Transverse colon (tissue), 4 donors: ENCODE measurements around the gene DNTT. TPM values are rescaled to one million over a fixed set of nuclear protein-coding genes. Genes with fewer than 3 reads are reported as not detected.
A peak's percentile ranks its signal among the peaks of the same experiment; 100 is the strongest.

ENCODE experiments used
- DNase-seq: peaks from one replicate; pipeline ENCODE4 v3.0.0-alpha.2; 2019
- H3K27ac ChIP-seq, 4 donors: fragments of 200-600 bp; sonication (generic); 2 replicates each; pipeline ENCODE4 v1.5.1; 2016 to 2018; ENCODE audit warnings: inconsistent platforms in 4 of 4
- H3K27me3 ChIP-seq: fragments of 200-600 bp; sonication (generic); 2 replicates; pipeline ENCODE4 v1.5.1; 2017; ENCODE audit warnings: inconsistent platforms
- H3K36me3 ChIP-seq, 4 donors: fragments of 200-600 bp; sonication (generic); 2 replicates each; pipeline ENCODE4 v1.5.1; 2017 to 2019; ENCODE audit warnings: inconsistent platforms in 4 of 4
- H3K4me1 ChIP-seq, 4 donors: fragments of 200-600 bp; sonication (generic); 2 replicates each; pipeline ENCODE4 v1.5.1; 2017 to 2020; ENCODE audit warnings: inconsistent platforms in 4 of 4
- H3K4me3 ChIP-seq, 4 donors: fragments of 200-600 bp; sonication (generic); 1 replicate in 1 of 4; 2 replicates in 3 of 4; pipeline versions ENCODE4 v1.5.1 to v1.6.1; 2017 to 2019; ENCODE audit warnings: inconsistent platforms in 4 of 4
- H3K9me3 ChIP-seq, 2 donors: fragments of 200-600 bp; sonication (generic); 2 replicates each; pipeline ENCODE4 v1.5.1; 2017 to 2019; ENCODE audit warnings: inconsistent platforms in 2 of 2
- EP300 ChIP-seq: sonication (generic); formaldehyde crosslinking; IDR thresholded peaks from one replicate; pipeline ENCODE4 v1.6.1; 2017; ENCODE audit warnings: antibody characterized with exemption, low read depth
- POLR2A ChIP-seq: fragments of 450-650 bp; IDR thresholded peaks from one replicate; pipeline ENCODE4 v1.6.1; 2016; ENCODE audit warnings: antibody characterized with exemption, mild to moderate bottlenecking, moderate library complexity
- POLR2AphosphoS5 ChIP-seq, 3 donors: sonication (generic); formaldehyde crosslinking; IDR thresholded peaks; one replicate each; pipeline ENCODE4 v1.6.1; 2016; ENCODE audit warnings: antibody characterized with exemption in 3 of 3
- WGBS, 2 donors: methylation state at CpG; one replicate each; pipeline ENCODE4 v1.1.5; 2018; ENCODE audit warnings: low coverage in 1 of 2; 5-methylcytosine and 5-hydroxymethylcytosine counted together
- in situ Hi-C, 4 donors: fragments of 200-750 bp; cut with MboI; loops; one replicate each; pipeline versions ENCODE4 v1.15.0 to v1.15.1; 2017; ENCODE audit warnings: low sequenced_read_pairs in 3 of 4, low pct_ligation_motif_present in 1 of 4, low pct_unique_long_range_greater_than_20kb in 1 of 4
- intact Hi-C: fragments of 100-400 bp; cut with DNase I; formaldehyde crosslinking; loops from one replicate; pipeline ENCODE4 v1.15.1; 2023; ENCODE audit warnings: low total_unique reads
- total RNA-seq, 4 donors: library from RNA; depleted of rRNA; stranded (reverse); fragments of >200 nt; gene quantifications; one replicate each; pipeline ENCODE4 v1.1.0, GENCODE V29; 2016
- TF ChIP-seq, protein P1 (sequence below), 5 experiments: fragments of 200-600 bp in 3 of 5; fragments of 450-650 bp in 2 of 5; sonication (generic) in 3 of 5; IDR thresholded peaks; 1 replicate in 2 of 5; 2 replicates in 3 of 5; pipeline ENCODE4 v1.5.1; 2016 to 2017; ENCODE audit warnings: antibody characterized with exemption in 5 of 5, inconsistent platforms in 3 of 5, mild to moderate bottlenecking in 2 of 5, moderate library complexity in 1 of 5

DNTT gene
- total RNA-seq, 4 donors from 2014 or later: not detected

DNA sequence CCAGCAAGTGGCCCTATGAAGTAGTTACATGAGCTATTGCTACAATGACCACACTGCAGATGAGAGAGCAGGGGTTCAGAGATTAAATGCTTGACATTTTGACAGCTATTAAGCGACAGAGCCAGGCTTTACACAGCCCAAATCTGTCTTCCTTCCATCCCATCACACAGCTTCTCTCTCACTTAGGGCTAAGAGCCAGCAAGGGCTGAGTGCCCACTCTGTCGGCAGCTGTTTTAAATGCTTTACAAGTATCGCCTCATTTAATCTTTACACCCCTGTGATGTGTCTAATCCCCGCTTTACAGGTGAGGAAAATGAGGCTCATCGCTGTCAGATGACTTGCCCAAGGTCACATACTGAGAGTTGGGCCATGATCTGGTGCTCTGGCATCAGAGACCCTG lies 69.8 kb downstream of the DNTT start:
- DNase-seq: no peak
- TF ChIP-seq POLR2A (no peak), EP300 (no peak), POLR2AphosphoS5 (IDR thresholded peaks at IDR 0.05) (no peak)
- TF ChIP-seq, protein P1, sequence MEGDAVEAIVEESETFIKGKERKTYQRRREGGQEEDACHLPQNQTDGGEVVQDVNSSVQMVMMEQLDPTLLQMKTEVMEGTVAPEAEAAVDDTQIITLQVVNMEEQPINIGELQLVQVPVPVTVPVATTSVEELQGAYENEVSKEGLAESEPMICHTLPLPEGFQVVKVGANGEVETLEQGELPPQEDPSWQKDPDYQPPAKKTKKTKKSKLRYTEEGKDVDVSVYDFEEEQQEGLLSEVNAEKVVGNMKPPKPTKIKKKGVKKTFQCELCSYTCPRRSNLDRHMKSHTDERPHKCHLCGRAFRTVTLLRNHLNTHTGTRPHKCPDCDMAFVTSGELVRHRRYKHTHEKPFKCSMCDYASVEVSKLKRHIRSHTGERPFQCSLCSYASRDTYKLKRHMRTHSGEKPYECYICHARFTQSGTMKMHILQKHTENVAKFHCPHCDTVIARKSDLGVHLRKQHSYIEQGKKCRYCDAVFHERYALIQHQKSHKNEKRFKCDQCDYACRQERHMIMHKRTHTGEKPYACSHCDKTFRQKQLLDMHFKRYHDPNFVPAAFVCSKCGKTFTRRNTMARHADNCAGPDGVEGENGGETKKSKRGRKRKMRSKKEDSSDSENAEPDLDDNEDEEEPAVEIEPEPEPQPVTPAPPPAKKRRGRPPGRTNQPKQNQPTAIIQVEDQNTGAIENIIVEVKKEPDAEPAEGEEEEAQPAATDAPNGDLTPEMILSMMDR (IDR thresholded peaks at IDR 0.05): no peak
- Histone ChIP-seq H3K4me1 (peaks cover 4 to 24% (median 12%) of the 10 kb centered on the region in 4 donors), H3K27me3 (no peaks in the 10 kb centered on the region), H3K36me3 (no peaks in the 10 kb centered on the region), H3K9me3 (no peaks in the 10 kb centered on the region), H3K4me3 (no peak overlapping the region), H3K27ac (no peak overlapping the region)
- WGBS, 2 donors: 88 to 100% methylated on average over 1 to 5 of the region's 5 CpGs
- intact Hi-C loops: loop anchor here (10.0 kb wide), 1 partner anchor 461 kb away; the partner anchor contains the start of gene LCOR
- in situ Hi-C loops: no loop called here

- Histone ChIP-seq H3K36me3 (no peaks in the 10 kb centered on the region), H3K27ac (no peak overlapping the region), H3K4me3 (no peak overlapping the region), H3K27me3 (no peaks in the 10 kb centered on the region), H3K4me1 (peaks cover 4 to 24% (median 12%) of the 10 kb centered on the region in 4 donors), H3K9me3 (no peaks in the 10 kb centered on the region)
- in situ Hi-C loops: no loop called here
- intact Hi-C loops: loop anchor here (10.0 kb wide), 1 partner anchor 460 kb away; the partner anchor contains the start of gene LCOR
- TF ChIP-seq POLR2AphosphoS5 (IDR thresholded peaks at IDR 0.05): no peak
- TF ChIP-seq POLR2A: no peak
- TF ChIP-seq, protein P1 (IDR thresholded peaks at IDR 0.05): no peak
- no peak for TF ChIP-seq EP300
- DNase-seq: no peak
- 20 to 42% methylated on average over 4 to 9 of the region's 9 CpGs for WGBS, 2 donors
These were observed 70.4 kb downstream of the DNTT start for GRCh38 chr10:96374639-96374984.

GRCh38 chr10:96374985-96375830 lies 71.0 kb downstream of the DNTT start:
- no peak for TF ChIP-seq EP300
- no peak for TF ChIP-seq POLR2A
- TF ChIP-seq, protein P1 (IDR thresholded peaks at IDR 0.05): peak; percentile 89 to 96 (median 92)
- TF ChIP-seq POLR2AphosphoS5 (IDR thresholded peaks at IDR 0.05): peak in 1 of 3 donors; percentile 12
- in situ Hi-C loops: loop anchor here in 1 of 4 donors (25.0 kb wide), 1 partner anchor 137 kb away; the partner anchor contains the start of gene TLL2
- 8 to 18% methylated on average over 4 to 24 of the region's 36 CpGs for WGBS, 2 donors
- Histone ChIP-seq H3K9me3 (no peaks in the 10 kb centered on the region), H3K36me3 (no peaks in the 10 kb centered on the region), H3K4me1 (peaks cover 4 to 24% (median 12%) of the 10 kb centered on the region in 4 donors), H3K27me3 (no peaks in the 10 kb centered on the region), H3K27ac (no peak overlapping the region), H3K4me3 (peak overlapping the region; percentile 7 to 41 (median 24))
- intact Hi-C loops: loop anchor here (10.0 kb wide), 1 partner anchor 460 kb away; the partner anchor contains the start of gene LCOR
- DNase-seq: peak; percentile 88

GRCh38 chr10:96376483-96376882 lies 72.2 kb downstream of the DNTT start:
- no peak overlapping the region for H3K4me3 ChIP-seq
- H3K4me1 ChIP-seq: peaks cover 4 to 29% (median 13%) of the 10 kb centered on the region in 4 donors
- no peaks in the 10 kb centered on the region for H3K27me3 ChIP-seq
- 49 to 75% methylated on average over 2 to 7 of the region's 7 CpGs for WGBS, 2 donors
- no peaks in the 10 kb centered on the region for H3K9me3 ChIP-seq
- TF ChIP-seq POLR2AphosphoS5 (IDR thresholded peaks at IDR 0.05) (no peak), EP300 (no peak), POLR2A (no peak)
- TF ChIP-seq, protein P1 (IDR thresholded peaks at IDR 0.05): no peak
- H3K36me3 ChIP-seq: no peaks in the 10 kb centered on the region
- intact Hi-C loops (loop anchor here (10.0 kb wide), 1 partner anchor 458 kb away; the partner anchor contains the start of gene LCOR), in situ Hi-C loops (loop anchor here in 1 of 4 donors (25.0 kb wide), 1 partner anchor 136 kb away; the partner anchor contains the start of gene TLL2)
- no peak overlapping the region for H3K27ac ChIP-seq
- DNase-seq: no peak
